Measurements from ENCODE around the gene E2F2.

The E2F2 gene

DNA sequence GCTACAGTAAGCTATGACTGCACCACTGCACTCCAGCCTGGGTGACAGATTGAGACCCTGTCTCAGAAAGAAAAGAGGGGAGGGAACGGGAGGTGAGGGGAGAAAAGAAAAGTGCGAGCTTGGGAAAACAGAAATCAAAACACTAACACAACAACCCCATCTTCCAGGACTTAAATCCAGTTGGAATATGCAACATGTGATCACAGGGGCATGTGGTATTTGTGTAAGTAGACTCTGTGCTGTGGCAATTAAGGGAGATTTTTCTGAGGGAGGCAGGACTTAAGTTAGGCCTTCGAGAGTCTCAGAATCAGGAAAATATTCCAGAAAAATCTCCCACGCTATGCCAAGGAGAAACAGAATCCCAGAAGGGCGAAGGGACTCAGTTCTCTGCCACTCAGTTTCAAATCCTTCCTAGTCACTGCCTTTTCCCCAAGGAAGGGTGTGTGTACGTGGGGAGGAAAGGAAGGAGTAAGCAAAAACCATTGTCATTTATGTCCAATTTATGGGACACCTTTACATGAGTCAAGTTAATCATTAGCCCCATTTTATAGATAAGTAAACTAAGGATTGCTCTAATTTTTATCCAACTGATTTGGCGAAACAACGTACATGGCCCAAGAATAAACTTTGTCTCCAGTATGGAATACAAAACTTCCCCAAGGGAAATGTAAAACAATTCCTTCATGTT lies 16.0 kb upstream of the E2F2 start:
- TF ChIP-seq, protein P1, sequence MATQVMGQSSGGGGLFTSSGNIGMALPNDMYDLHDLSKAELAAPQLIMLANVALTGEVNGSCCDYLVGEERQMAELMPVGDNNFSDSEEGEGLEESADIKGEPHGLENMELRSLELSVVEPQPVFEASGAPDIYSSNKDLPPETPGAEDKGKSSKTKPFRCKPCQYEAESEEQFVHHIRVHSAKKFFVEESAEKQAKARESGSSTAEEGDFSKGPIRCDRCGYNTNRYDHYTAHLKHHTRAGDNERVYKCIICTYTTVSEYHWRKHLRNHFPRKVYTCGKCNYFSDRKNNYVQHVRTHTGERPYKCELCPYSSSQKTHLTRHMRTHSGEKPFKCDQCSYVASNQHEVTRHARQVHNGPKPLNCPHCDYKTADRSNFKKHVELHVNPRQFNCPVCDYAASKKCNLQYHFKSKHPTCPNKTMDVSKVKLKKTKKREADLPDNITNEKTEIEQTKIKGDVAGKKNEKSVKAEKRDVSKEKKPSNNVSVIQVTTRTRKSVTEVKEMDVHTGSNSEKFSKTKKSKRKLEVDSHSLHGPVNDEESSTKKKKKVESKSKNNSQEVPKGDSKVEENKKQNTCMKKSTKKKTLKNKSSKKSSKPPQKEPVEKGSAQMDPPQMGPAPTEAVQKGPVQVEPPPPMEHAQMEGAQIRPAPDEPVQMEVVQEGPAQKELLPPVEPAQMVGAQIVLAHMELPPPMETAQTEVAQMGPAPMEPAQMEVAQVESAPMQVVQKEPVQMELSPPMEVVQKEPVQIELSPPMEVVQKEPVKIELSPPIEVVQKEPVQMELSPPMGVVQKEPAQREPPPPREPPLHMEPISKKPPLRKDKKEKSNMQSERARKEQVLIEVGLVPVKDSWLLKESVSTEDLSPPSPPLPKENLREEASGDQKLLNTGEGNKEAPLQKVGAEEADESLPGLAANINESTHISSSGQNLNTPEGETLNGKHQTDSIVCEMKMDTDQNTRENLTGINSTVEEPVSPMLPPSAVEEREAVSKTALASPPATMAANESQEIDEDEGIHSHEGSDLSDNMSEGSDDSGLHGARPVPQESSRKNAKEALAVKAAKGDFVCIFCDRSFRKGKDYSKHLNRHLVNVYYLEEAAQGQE (IDR thresholded peaks at IDR 0.05; ENCODE audit: insufficient read depth in 1 of 2, low read depth in 2 of 2, low read length in 2 of 2) = no peak
- TF ChIP-seq SIN3A (IDR thresholded peaks at IDR 0.05; ENCODE audit: borderline replicate concordance, insufficient read depth, low read length) = no peak
- no peak for TF ChIP-seq FOXP2 (optimal IDR thresholded peaks at IDR 0.05; ENCODE audit: borderline replicate concordance, extremely low read depth, extremely low read length, insufficient read depth)
- TF ChIP-seq POLR2AphosphoS5 (IDR thresholded peaks at IDR 0.05; ENCODE audit: low read depth, low read length) = no peak
- no peak for TF ChIP-seq TAF1 (IDR thresholded peaks at IDR 0.05; ENCODE audit: borderline replicate concordance, insufficient read depth, low read length)

DNA sequence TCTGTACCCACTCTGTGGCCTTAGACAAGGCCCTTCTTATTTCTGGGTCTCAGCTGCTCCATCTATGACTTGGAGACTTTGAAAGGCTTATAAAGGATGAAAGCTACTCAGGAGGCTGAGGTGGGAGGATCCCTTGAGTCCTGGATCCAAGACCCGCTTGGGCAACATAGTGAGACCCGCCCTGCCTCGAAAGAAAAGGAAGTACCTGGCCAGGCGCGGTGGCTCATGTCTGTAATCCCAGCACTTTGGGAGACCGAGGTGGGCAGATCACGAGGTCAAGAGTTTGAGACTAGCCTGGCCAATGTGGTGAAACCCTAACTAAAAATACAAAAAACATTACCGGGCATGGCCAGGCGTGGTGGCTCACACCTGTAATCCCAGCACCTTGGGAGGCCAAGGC lies 14.8 kb upstream of the E2F2 start:
- TF ChIP-seq TAF1 (IDR thresholded peaks at IDR 0.05; ENCODE audit: borderline replicate concordance, insufficient read depth, low read length) = no peak
- TF ChIP-seq POLR2AphosphoS5 (IDR thresholded peaks at IDR 0.05; ENCODE audit: low read depth, low read length) = no peak
- no peak for TF ChIP-seq FOXP2 (optimal IDR thresholded peaks at IDR 0.05; ENCODE audit: borderline replicate concordance, extremely low read depth, extremely low read length, insufficient read depth)
- TF ChIP-seq SIN3A (IDR thresholded peaks at IDR 0.05; ENCODE audit: borderline replicate concordance, insufficient read depth, low read length) = no peak

DNA sequence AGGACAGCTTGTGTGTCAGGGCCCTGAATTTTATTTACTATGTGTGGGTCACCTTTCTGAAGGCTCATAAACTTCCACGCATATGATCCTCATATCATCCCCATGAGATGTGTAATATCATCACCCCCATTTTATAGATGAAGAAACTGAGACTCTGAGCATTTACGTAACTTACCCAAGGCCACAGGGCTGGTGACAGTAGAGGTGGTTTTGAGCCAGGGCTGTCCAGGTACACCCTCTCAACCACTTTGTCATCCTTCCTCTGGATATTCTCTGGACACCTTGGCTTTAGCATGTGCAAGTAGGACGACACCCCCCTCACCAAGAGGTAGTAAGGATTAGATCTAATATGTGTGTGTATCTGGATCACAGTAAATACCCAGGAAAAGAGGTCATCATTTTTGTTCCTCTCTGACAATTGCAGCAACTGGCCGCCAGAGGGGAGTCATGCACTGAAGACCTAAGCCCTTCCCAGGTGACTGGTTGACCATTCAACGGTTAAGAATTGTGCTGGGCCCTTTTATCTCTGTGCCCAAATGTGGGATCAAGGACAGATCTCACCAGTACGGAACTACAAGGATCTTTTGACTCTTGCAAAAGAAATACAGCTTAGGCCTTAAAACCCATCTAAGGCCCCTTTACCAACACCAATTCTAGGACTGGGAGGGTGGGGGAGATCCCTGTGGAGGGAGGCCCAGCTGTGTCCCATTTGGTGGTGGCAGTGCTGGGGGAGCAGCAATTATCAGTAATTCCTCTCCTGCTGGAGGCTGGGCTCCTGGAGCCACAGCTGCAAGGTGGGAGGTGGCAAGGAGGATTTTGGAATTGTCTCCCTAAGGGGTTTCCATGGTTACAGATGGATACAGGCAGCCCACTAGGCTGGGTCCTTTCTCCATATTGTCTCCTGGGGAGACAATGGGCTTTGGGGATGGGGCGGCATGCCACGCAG lies 13.7 kb upstream of the E2F2 start:
- TF ChIP-seq FOXP2 (optimal IDR thresholded peaks at IDR 0.05; ENCODE audit: borderline replicate concordance, extremely low read depth, extremely low read length, insufficient read depth) (no peak), TAF1 (IDR thresholded peaks at IDR 0.05; ENCODE audit: borderline replicate concordance, insufficient read depth, low read length) (no peak), SIN3A (IDR thresholded peaks at IDR 0.05; ENCODE audit: borderline replicate concordance, insufficient read depth, low read length) (no peak), POLR2AphosphoS5 (IDR thresholded peaks at IDR 0.05; ENCODE audit: low read depth, low read length) (no peak)
- TF ChIP-seq, protein P1 (IDR thresholded peaks at IDR 0.05; ENCODE audit: insufficient read depth in 1 of 2, low read depth in 2 of 2, low read length in 2 of 2) = no peak

DNA sequence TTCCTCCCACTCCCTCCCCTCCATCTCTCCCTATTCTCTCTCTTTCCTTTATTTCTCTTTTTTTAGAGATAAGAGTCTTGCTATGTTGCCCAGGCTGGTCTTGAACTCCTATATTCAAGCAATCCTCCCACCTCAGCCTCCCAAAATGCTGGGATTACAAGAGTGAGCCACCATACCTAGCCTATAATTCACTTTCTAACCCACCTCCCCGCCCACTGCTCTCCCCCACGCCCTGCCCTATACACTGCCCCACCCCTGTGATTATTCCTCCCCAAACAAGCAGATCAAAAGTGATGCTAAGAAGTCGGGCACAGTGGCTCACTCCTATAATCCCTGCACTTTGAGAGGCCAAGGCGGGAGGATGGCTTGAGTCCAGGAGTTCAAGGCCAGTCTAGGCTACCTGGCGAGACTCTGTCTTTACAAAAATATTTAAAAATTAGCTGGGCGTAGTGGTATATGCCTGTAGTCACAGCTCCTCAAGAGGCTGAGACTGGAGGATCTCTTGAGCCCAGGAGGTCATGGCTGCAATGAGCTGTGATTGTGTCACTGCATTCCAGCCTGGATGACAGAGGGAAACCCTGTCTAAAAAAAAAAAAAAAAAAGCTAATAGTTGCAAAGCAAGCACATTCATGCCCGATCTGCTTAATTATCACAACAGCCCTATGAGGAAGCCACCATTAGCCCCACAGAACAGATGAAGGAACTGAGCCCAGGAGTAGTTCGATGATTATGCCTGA lies 12.8 kb upstream of the E2F2 start:
- TF ChIP-seq FOXP2 (optimal IDR thresholded peaks at IDR 0.05; ENCODE audit: borderline replicate concordance, extremely low read depth, extremely low read length, insufficient read depth) (no peak), POLR2AphosphoS5 (IDR thresholded peaks at IDR 0.05; ENCODE audit: low read depth, low read length) (no peak), SIN3A (IDR thresholded peaks at IDR 0.05; ENCODE audit: borderline replicate concordance, insufficient read depth, low read length) (no peak), TAF1 (IDR thresholded peaks at IDR 0.05; ENCODE audit: borderline replicate concordance, insufficient read depth, low read length) (no peak)
- TF ChIP-seq, protein P1 (IDR thresholded peaks at IDR 0.05; ENCODE audit: insufficient read depth in 1 of 2, low read depth in 2 of 2, low read length in 2 of 2) = no peak
